B cell (primary cell): Measurements from ENCODE around the gene KIAA0586. TPM values are rescaled to one million over a fixed set of nuclear protein-coding genes. Genes with fewer than 3 reads are reported as not detected.

Experiments
- ATAC-seq: fragments of 200-7000 bp; cut with Tn5 transposase; one replicate; pipeline ENCODE4 v1.10.0; 2021; ENCODE audit warnings: low read depth, mild to moderate bottlenecking, moderate number of reproducible peaks, moderate library complexity
- CTCF ChIA-PET: fragments of 350-600 bp; sonication (Branson Sonifier 250); formaldehyde crosslinking; loops from one replicate; lab custom pipeline; 2021; ENCODE audit warnings: antibody characterized with exemption, inconsistent platforms; lab: Charles Lee
- POLR2A ChIA-PET: fragments of 350-600 bp; sonication (Branson Sonifier 250); formaldehyde crosslinking; loops from one replicate; lab custom pipeline; 2021; ENCODE audit warnings: antibody characterized with exemption; lab: Charles Lee
- DNase-seq: peaks from one replicate; pipeline ENCODE4 v3.0.0; 2013
- H2AFZ ChIP-seq: 2 replicates; pipeline ENCODE4 v1.6.1; 2012; ENCODE audit warnings: mild to moderate bottlenecking, low read depth, low read length; ENCODE audit not compliant: insufficient read depth, poor library complexity, severe bottlenecking
- H3K27ac ChIP-seq, 2 donors: 1 replicate in 1 of 2; 2 replicates in 1 of 2; pipeline ENCODE4 v1.5.1; 2012 to 2013; ENCODE audit warnings: low read length in 2 of 2, mild to moderate bottlenecking in 2 of 2, moderate library complexity in 1 of 2
- H3K27me3 ChIP-seq, 4 experiments: fragments of 200-600 bp in 1 of 4; sonication (generic) in 1 of 4; replicated peaks in 1 of 4; 1 replicate in 2 of 4; 2 replicates in 2 of 4; pipeline versions ENCODE4 v1.6.1 to v1.7.0; 2013 to 2016; ENCODE audit warnings: low read length in 3 of 4, mild to moderate bottlenecking in 2 of 4, mixed read lengths in 1 of 4, moderate library complexity in 1 of 4; ENCODE audit not compliant: insufficient read depth in 4 of 4, control insufficient read depth in 3 of 4; ENCODE audit errors: control extremely low read depth in 1 of 4
- H3K36me3 ChIP-seq, 2 experiments: replicated peaks in 1 of 2; 1 replicate in 1 of 2; 2 replicates in 1 of 2; pipeline versions ENCODE4 v1.6.1 to v1.7.1; 2013; ENCODE audit warnings: low read length in 1 of 2; ENCODE audit not compliant: insufficient read depth in 2 of 2, control insufficient read depth in 1 of 2; ENCODE audit errors: control extremely low read depth in 1 of 2, extremely low read depth in 1 of 2
- H3K4me1 ChIP-seq, 2 donors: fragments of 200-600 bp in 1 of 2; sonication (generic) in 1 of 2; 1 replicate in 1 of 2; 2 replicates in 1 of 2; pipeline versions ENCODE4 v1.5.1 to v1.6.1; 2013 to 2017; ENCODE audit warnings: low read length in 2 of 2; ENCODE audit not compliant: control insufficient read depth in 2 of 2, insufficient read depth in 2 of 2
- H3K4me2 ChIP-seq: replicated peaks from 2 replicates; pipeline ENCODE3; 2012; ENCODE audit warnings: mild to moderate bottlenecking, low read depth, low read length; ENCODE audit not compliant: poor library complexity, severe bottlenecking
- H3K4me3 ChIP-seq, 5 experiments: fragments of 200-600 bp in 1 of 5; sonication (generic) in 1 of 5; 1 replicate in 3 of 5; 2 replicates in 2 of 5; pipeline versions ENCODE4 v1.5.1 to v1.7.0; 2011 to 2016; ENCODE audit warnings: low read length in 4 of 5, mild to moderate bottlenecking in 4 of 5, low read depth in 2 of 5, control low read depth in 1 of 5, moderate library complexity in 1 of 5; ENCODE audit not compliant: insufficient read depth in 1 of 5; ENCODE audit errors: control extremely low read depth in 1 of 5, extremely low read depth in 1 of 5
- H3K79me2 ChIP-seq: fragments of 200-600 bp; sonication (generic); one replicate; pipeline ENCODE4 v1.6.0; 2016; ENCODE audit warnings: low read length; ENCODE audit not compliant: control insufficient read depth, insufficient read depth
- H3K9ac ChIP-seq: fragments of 200-600 bp; sonication (generic); 2 replicates; pipeline ENCODE4 v1.6.1; 2017; ENCODE audit warnings: mild to moderate bottlenecking, low read length, moderate library complexity
- H3K9me3 ChIP-seq, 3 donors: one replicate each; pipeline versions ENCODE4 v1.6.1 to v1.7.1; 2013; ENCODE audit warnings: low read length in 2 of 3; ENCODE audit not compliant: control insufficient read depth in 2 of 3, insufficient read depth in 1 of 3; ENCODE audit errors: control extremely low read depth in 1 of 3
- H4K20me1 ChIP-seq: 2 replicates; pipeline ENCODE4 v1.6.0; 2012; ENCODE audit warnings: mild to moderate bottlenecking, low read length; ENCODE audit not compliant: insufficient read depth, control insufficient read depth, poor library complexity, severe bottlenecking
- H3K27ac Mint-ChIP-seq: one replicate; pipeline ENCODE4 v1.8.0; 2021; ENCODE audit warnings: mixed read lengths
- H3K27me3 Mint-ChIP-seq: one replicate; pipeline ENCODE4 v1.8.0; 2021; ENCODE audit warnings: mixed read lengths
- H3K4me1 Mint-ChIP-seq: one replicate; pipeline ENCODE4 v1.8.0; 2021; ENCODE audit warnings: mixed read lengths
- H3K4me3 Mint-ChIP-seq: one replicate; pipeline ENCODE4 v1.8.0; 2021; ENCODE audit warnings: mixed read lengths
- H3K9me3 Mint-ChIP-seq: one replicate; pipeline ENCODE4 v1.8.0; 2022; ENCODE audit warnings: mixed read lengths; ENCODE audit not compliant: insufficient read depth
- CTCF ChIP-seq: fragments of 200-600 bp; IDR thresholded peaks from one replicate; pipeline ENCODE4 v1.8.0; 2022; ENCODE audit warnings: antibody characterized with exemption, mild to moderate bottlenecking
- EZH2 ChIP-seq: IDR thresholded peaks from 2 replicates; pipeline ENCODE4 v1.6.1; 2012; ENCODE audit warnings: borderline replicate concordance, low read depth, mild to moderate bottlenecking, moderate library complexity, low read length; ENCODE audit not compliant: insufficient read depth, poor library complexity, severe bottlenecking
- WGBS: methylation state at CpG from one replicate; pipeline ENCODE4 v1.1.5; 2013; ENCODE audit warnings: missing lambda C conversion rate; ENCODE audit not compliant: insufficient coverage; 5-methylcytosine and 5-hydroxymethylcytosine counted together
- intact Hi-C: fragments of 100-400 bp; cut with micrococcal nuclease; formaldehyde crosslinking; loops from one replicate; pipeline ENCODE4 v1.10.0; 2022
- polyA plus RNA-seq: library from polyadenylated mRNA; depleted of rRNA; stranded (reverse); fragments of >200 nt; gene quantifications from 2 replicates; pipeline ENCODE4 v1.2.3, GENCODE V29; 2012
- total RNA-seq, 2 donors: library from RNA; stranded (reverse); fragments of 120-200 nt in 1 of 2; gene quantifications; 1 replicate in 1 of 2; 2 replicates in 1 of 2; pipeline versions ENCODE4 v1.2.3 to v1.2.4, GENCODE V29; 2013 to 2022

KIAA0586 gene
- total and polyA plus RNA-seq, 2 donors (not counting 1 experiment from before 2014, with no cell fraction given), result 12.2 to 27.5 TPM

DNA sequence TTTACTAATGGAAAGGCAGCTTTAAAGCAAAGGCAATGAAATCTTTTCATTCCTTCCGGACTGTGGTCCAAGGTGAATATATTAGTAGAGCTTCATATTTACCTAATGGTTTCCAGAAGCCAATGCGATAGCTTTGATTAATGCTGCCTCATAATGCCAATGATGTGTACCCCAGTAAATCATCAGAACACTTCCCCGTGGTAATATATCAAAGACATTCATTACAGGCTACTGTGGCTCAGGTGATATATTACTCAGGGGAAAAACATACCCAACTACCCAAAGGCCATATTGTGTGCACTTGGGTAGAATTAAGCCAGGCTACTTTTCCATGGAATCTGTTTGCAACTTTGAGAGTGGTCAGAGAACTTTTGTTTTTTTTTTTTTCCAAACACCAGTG lies 140.8 kb downstream of the KIAA0586 start:
- Histone ChIP-seq H3K27ac (no peak overlapping the region), H3K36me3 (no peaks in the 10 kb centered on the region), H2AFZ (no peak overlapping the region), H3K27me3 (no peaks in the 10 kb centered on the region), H3K9me3 (no peaks in the 10 kb centered on the region), H3K79me2 (no peaks in the 10 kb centered on the region), H3K4me3 (no peak overlapping the region), H4K20me1 (no peaks in the 10 kb centered on the region), H3K9ac (no peak overlapping the region), H3K4me1 (no peaks in the 10 kb centered on the region), H3K4me2 (no peak overlapping the region)
- WGBS, result no CpG with 5 or more reads among the region's 3 CpGs
- H3K27ac Mint-ChIP-seq, result no peak overlapping the region
- H3K9me3 Mint-ChIP-seq, result no peaks in the 10 kb centered on the region
- ATAC-seq (no peak), DNase-seq (no peak)
- intact Hi-C loops, result no loop called here
- H3K4me1 Mint-ChIP-seq, result no peaks in the 10 kb centered on the region
- no peak overlapping the region for H3K4me3 Mint-ChIP-seq
- no peaks in the 10 kb centered on the region for H3K27me3 Mint-ChIP-seq
- TF ChIP-seq EZH2 (no peak), CTCF (no peak)
- ChIA-PET CTCF (no interaction called here), POLR2A (no interaction called here)

DNA sequence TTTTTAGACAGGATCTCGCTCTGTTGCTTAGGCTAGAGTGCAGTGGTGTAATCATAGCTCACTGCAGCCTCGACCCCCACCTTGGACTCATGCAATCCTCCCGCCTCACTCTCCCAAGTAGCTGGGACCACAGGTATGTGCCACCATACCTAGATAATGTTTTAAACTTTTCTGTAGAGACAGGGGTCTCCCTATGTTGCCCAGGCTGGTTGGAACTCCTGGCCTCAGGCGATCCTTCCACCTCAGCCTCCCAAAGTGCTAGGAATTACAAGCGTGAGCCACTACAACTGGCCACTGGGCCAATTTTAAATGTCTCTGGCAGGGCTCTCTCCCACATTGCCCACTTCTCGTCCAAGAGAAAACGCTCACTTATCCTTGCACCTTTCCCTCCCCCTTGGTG lies 143.7 kb downstream of the KIAA0586 start:
- H3K4me3 ChIP-seq, result no peak overlapping the region
- TF ChIP-seq EZH2, result no peak
- no peak for TF ChIP-seq CTCF
- intact Hi-C loops, result no loop called here
- no peaks in the 10 kb centered on the region for H3K79me2 ChIP-seq
- DNase-seq, result no peak
- Mint-ChIP-seq H3K9me3 (no peaks in the 10 kb centered on the region), H3K4me1 (no peaks in the 10 kb centered on the region), H3K27me3 (no peaks in the 10 kb centered on the region), H3K27ac (no peak overlapping the region), H3K4me3 (no peak overlapping the region)
- no peak overlapping the region for H3K9ac ChIP-seq
- no peaks in the 10 kb centered on the region for H3K4me1 ChIP-seq
- 94% methylated on average over 3 of the region's 7 CpGs for whole genome bisulfite sequencing
- ChIA-PET CTCF (no interaction called here), POLR2A (no interaction called here)
- no peaks in the 10 kb centered on the region for H3K27me3 ChIP-seq
- H3K4me2 ChIP-seq, result no peak overlapping the region
- no peak overlapping the region for H2AFZ ChIP-seq
- H4K20me1 ChIP-seq, result no peaks in the 10 kb centered on the region
- no peaks in the 10 kb centered on the region for H3K36me3 ChIP-seq
- H3K9me3 ChIP-seq, result no peaks in the 10 kb centered on the region
- no peak for ATAC-seq
- H3K27ac ChIP-seq, result no peak overlapping the region
